Measurements from ENCODE around the gene MAP2K5.

MAP2K5 gene

GRCh38 chr15:67603063-67603462 lies 60.6 kb downstream of the MAP2K5 start:
- DNase-seq (ENCODE audit: low read depth), result no peak
- H3K4me3 ChIP-seq (ENCODE audit: control insufficient read depth, low read depth, low read length), result no peak overlapping the region
- no peak for TF ChIP-seq CTCF (conservative IDR thresholded peaks at IDR 0.05; ENCODE audit: control insufficient read depth, insufficient read depth, low read depth, low read length)

GRCh38 chr15:67605871-67606270 lies 63.4 kb downstream of the MAP2K5 start:
- no peak for DNase-seq (ENCODE audit: low read depth)
- no peak overlapping the region for H3K4me3 ChIP-seq (ENCODE audit: control insufficient read depth, low read depth, low read length)
- TF ChIP-seq CTCF (conservative IDR thresholded peaks at IDR 0.05; ENCODE audit: control insufficient read depth, insufficient read depth, low read depth, low read length), result no peak

GRCh38 chr15:67606742-67607141 lies 64.2 kb downstream of the MAP2K5 start:
- no peak overlapping the region for H3K4me3 ChIP-seq (ENCODE audit: control insufficient read depth, low read depth, low read length)
- TF ChIP-seq CTCF (conservative IDR thresholded peaks at IDR 0.05; ENCODE audit: control insufficient read depth, insufficient read depth, low read depth, low read length), result no peak

GRCh38 chr15:67607329-67607728 lies 64.8 kb downstream of the MAP2K5 start:
- TF ChIP-seq CTCF (conservative IDR thresholded peaks at IDR 0.05; ENCODE audit: control insufficient read depth, insufficient read depth, low read depth, low read length), result no peak
- DNase-seq (ENCODE audit: low read depth), result no peak
- no peak overlapping the region for H3K4me3 ChIP-seq (ENCODE audit: control insufficient read depth, low read depth, low read length)

More at GRCh38 chr15:67606742-67607141, 64.2 kb downstream of the MAP2K5 start:
- no peak for DNase-seq (ENCODE audit: low read depth)

- no peak for TF ChIP-seq CTCF (conservative IDR thresholded peaks at IDR 0.05; ENCODE audit: control insufficient read depth, insufficient read depth, low read depth, low read length)
- DNase-seq (ENCODE audit: low read depth), result no peak
- no peak overlapping the region for H3K4me3 ChIP-seq (ENCODE audit: control insufficient read depth, low read depth, low read length)
These were observed 65.6 kb downstream of the MAP2K5 start for GRCh38 chr15:67607959-67608637.

GRCh38 chr15:67608638-67608959 lies 66.1 kb downstream of the MAP2K5 start:
- H3K4me3 ChIP-seq (ENCODE audit: control insufficient read depth, low read depth, low read length), result no peak overlapping the region
- no peak for DNase-seq (ENCODE audit: low read depth)
- no peak for TF ChIP-seq CTCF (conservative IDR thresholded peaks at IDR 0.05; ENCODE audit: control insufficient read depth, insufficient read depth, low read depth, low read length)

Data from fibroblast of mammary gland (primary cell).